Mucosa of rectum (tissue), 2 donors: Measurements from ENCODE around the gene ZSWIM9.

ENCODE experiments used
- H3K27ac ChIP-seq, 2 donors: one replicate each; pipeline ENCODE4 v1.7.0; 2013; ENCODE audit warnings: inconsistent platforms in 2 of 2, low read depth in 2 of 2, low read length in 2 of 2
- H3K27me3 ChIP-seq, 2 donors: one replicate each; pipeline ENCODE4 v1.7.0; 2013; ENCODE audit warnings: low read length in 2 of 2; ENCODE audit not compliant: control insufficient read depth in 2 of 2, insufficient read depth in 2 of 2
- H3K36me3 ChIP-seq, 2 donors: one replicate each; pipeline ENCODE4 v1.7.0; 2013; ENCODE audit warnings: low read length in 2 of 2; ENCODE audit not compliant: control insufficient read depth in 2 of 2, insufficient read depth in 2 of 2
- H3K4me1 ChIP-seq, 2 donors: one replicate each; pipeline ENCODE4 v1.7.0; 2013; ENCODE audit warnings: low read length in 2 of 2, mild to moderate bottlenecking in 1 of 2; ENCODE audit not compliant: control insufficient read depth in 2 of 2, insufficient read depth in 2 of 2
- H3K4me3 ChIP-seq, 2 donors: one replicate each; pipeline ENCODE4 v1.7.0; 2013; ENCODE audit warnings: low read length in 2 of 2
- H3K9ac ChIP-seq, 2 donors: one replicate each; pipeline ENCODE4 v1.7.0; 2013; ENCODE audit warnings: low read length in 2 of 2, low read depth in 1 of 2, mild to moderate bottlenecking in 1 of 2
- H3K9me3 ChIP-seq, 2 donors: one replicate each; pipeline ENCODE4 v1.7.0; 2013; ENCODE audit warnings: low read length in 2 of 2; ENCODE audit not compliant: control insufficient read depth in 2 of 2
- donor health status: healthy.
- donor health status: Normal muscosa, but diverticular disease.

The ZSWIM9 gene

DNA sequence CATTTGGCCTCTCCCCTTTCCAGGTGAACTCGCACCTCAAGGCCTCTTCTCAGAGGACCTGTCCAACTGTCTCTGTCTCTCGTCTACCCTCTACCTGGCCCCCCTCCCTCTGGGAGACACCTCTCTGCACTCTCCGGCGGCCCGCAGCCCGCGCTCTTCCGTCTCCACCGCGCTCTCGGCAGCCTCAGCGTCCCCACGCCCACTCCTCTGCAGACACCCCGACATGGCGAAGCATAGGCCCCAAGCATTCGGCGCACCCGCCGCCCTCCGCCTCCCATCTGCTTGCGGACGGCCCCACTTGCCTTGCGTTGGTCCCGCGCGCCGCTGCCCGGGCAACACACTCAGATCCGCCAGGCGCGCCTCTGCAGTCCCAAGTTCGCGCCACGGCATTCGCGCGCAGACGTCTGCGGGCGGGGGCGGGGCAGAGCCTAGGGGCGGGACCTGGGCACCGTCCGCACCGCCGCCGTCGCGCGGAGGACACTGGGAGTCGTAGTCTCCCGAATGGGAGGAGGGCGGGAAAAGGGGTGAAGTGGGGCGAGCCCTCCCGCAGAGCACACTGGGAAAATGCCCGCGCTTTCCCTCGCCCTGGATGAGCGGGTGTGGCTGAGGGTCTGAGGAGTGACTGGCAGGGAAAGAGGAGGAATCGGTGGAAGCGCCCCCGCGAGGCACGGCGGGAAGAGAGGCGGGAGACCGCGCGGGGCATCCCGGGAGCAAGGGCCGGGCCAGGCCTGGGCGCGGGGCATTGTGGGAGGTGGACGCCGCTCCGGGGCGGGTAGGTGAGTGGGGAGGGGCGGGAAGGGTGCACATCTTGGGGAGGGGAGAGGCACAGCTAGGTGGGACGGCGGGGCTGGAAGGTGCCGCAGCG is at the start of gene ZSWIM9, which contains the start of gene LIG1:
ZSWIM9 (plus strand) TSS at position 742 of the 865 bp plus-strand sequence. CDS start 1,123 bp downstream, outside the sequence.
LIG1 (minus strand) TSS at position 406 of the 865 bp plus-strand sequence. CDS start 4,778 bp downstream, outside the sequence.
- Histone ChIP-seq H3K4me1 (peaks cover 7 to 12% of the 10 kb centered on the region in 2 donors), H3K9me3 (no peaks in the 10 kb centered on the region), H3K9ac (peak within 1 kb of the TSS; percentile 86 to 90), H3K4me3 (peak within 1 kb of the TSS; percentile 85 to 95), H3K27me3 (no peaks in the 10 kb centered on the region), H3K36me3 (peaks cover 8 to 18% of the 10 kb centered on the region in 2 donors), H3K27ac (peak within 1 kb of the TSS; percentile 97 to 98)

DNA sequence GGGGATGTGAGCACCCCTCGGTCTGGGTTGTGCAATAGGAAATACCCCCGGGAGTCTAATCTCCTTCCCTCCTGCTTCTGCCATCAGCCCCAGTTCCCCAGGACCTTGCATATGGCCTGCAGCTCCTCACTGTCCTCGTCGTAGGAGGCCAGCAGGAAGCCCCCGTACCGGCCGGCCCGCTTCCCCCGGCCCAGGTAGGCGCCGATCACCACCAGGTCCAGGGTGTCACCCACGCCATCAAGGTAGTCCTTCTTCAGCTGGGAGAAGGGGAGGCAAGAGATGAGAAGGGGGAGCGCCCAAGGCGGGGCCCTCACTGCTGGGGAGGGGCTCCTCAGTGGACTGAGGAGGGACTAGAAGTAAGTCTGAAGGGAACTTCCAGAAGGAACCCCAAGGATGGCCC is 49.4 kb upstream of the ZSWIM9 start:
- Histone ChIP-seq H3K4me1 (no peaks in the 10 kb centered on the region), H3K4me3 (no peak overlapping the region), H3K27ac (no peak overlapping the region), H3K9ac (no peak overlapping the region), H3K27me3 (no peaks in the 10 kb centered on the region), H3K36me3 (peaks cover 0 to 15% of the 10 kb centered on the region in 2 donors), H3K9me3 (no peaks in the 10 kb centered on the region)

DNA sequence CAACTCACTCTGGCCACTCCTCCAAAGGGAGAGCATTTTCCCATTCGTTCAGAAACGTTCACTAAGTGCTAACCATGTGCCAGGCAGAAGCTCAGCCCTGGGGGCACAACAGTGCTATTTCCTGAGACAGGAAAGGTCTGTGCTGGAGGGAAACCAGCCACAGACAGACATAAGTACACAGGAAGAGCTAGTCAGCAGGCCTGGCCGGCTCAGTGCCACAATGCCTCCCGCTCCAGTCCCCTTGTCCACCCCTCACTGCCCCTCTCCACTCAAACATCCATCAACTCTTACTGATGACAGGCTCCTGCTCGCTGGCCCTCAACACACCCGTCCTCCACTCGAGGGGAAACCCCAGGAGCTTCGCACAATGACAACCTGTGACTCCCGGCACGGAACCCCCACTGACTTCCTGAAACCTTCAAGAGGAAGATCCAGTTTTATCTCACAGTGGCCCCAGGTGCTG is 48.5 kb upstream of the ZSWIM9 start:
- Histone ChIP-seq H3K9me3 (no peaks in the 10 kb centered on the region), H3K4me1 (no peaks in the 10 kb centered on the region), H3K36me3 (peaks cover 0 to 15% of the 10 kb centered on the region in 2 donors), H3K27me3 (no peaks in the 10 kb centered on the region), H3K4me3 (no peak overlapping the region), H3K9ac (no peak overlapping the region), H3K27ac (no peak overlapping the region)

DNA sequence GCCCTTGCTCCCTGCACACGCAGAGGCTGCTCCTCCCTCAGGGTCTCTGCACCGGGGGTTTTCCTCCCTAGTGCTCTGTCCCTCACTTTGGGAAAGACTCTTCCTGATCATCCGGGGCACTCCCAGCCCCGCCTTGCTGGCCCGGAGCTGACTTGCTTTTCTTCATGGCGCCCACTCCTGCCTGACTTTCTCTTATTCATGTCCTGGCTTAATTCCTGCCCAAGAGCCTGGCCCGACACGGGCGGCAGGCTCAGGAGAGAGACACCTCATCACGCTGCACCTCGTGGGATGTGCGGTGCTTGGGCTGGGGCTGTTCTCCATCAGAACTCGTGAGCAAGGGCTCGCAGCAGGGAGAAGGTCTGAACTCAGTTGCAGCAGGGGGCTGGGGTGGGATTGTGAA is 48.1 kb upstream of the ZSWIM9 start:
- Histone ChIP-seq H3K4me3 (no peak overlapping the region), H3K4me1 (no peaks in the 10 kb centered on the region), H3K36me3 (peaks cover 0 to 15% of the 10 kb centered on the region in 2 donors), H3K27ac (no peak overlapping the region), H3K27me3 (no peaks in the 10 kb centered on the region), H3K9ac (no peak overlapping the region), H3K9me3 (no peaks in the 10 kb centered on the region)

DNA sequence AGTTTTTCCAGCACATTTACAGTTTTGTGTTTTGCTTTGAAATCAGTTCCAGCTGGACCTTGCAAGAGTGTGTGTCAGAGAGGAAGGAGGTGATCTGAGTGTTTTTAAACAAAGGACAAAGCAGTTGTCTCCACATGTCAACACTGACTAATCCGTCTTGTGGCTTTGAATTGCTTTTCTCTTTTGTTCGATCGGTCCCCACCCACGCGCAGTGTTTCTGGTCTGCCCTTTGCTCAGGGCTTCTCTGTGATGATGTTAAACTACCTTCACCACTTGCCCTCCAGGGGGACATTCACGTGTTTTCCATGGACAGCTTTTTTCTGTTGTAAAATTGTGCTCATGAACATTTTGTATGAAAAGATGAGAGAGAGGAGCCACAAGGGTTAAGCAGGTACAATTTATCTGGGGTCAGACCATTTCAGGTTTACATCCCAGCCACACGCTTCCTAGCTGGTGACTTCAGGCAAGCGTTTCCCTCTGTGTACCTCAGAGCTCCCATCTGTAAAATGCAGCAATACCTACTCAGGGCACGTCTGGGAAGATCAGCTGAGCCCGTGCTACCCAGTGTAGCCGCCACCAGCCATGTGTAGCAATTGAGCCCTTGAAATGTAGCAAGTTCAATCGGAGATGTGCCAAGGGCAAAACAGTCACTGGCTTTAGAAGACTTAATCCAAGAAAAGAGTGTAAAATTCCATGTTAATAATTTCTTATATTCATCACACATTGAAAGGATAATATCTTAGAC is 46.4 kb upstream of the ZSWIM9 start:
- H3K36me3 ChIP-seq, result peaks cover 0 to 14% of the 10 kb centered on the region in 2 donors
- H3K4me3 ChIP-seq, result no peak overlapping the region
- H3K27ac ChIP-seq, result no peak overlapping the region
- H3K9me3 ChIP-seq, result no peaks in the 10 kb centered on the region
- no peak overlapping the region for H3K9ac ChIP-seq
- no peaks in the 10 kb centered on the region for H3K4me1 ChIP-seq
- no peaks in the 10 kb centered on the region for H3K27me3 ChIP-seq

DNA sequence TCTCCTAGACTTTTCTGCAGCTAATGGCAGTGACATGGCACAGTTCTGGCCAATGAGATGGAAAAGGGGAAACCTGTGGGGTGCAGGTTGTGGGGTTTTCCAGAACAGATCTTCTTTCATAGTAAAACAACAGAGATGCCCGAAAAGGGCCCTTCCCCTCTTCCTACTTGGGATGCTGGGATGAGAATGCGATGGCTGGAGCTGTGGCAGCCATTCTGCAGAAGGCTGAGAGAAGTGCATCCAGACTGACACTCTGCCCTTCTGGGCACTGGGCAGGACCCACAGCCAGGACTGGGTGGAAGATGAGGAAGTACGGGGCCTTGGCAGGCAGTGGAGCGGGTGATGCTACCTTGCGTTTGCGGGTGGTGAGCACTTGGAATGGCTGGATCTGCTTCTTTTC is 42.9 kb upstream of the ZSWIM9 start:
- peaks cover 0 to 24% of the 10 kb centered on the region in 2 donors for H3K36me3 ChIP-seq
- H3K9me3 ChIP-seq, result no peaks in the 10 kb centered on the region
- no peak overlapping the region for H3K4me3 ChIP-seq
- H3K27ac ChIP-seq, result no peak overlapping the region
- no peak overlapping the region for H3K9ac ChIP-seq
- H3K27me3 ChIP-seq, result no peaks in the 10 kb centered on the region
- H3K4me1 ChIP-seq, result no peaks in the 10 kb centered on the region

DNA sequence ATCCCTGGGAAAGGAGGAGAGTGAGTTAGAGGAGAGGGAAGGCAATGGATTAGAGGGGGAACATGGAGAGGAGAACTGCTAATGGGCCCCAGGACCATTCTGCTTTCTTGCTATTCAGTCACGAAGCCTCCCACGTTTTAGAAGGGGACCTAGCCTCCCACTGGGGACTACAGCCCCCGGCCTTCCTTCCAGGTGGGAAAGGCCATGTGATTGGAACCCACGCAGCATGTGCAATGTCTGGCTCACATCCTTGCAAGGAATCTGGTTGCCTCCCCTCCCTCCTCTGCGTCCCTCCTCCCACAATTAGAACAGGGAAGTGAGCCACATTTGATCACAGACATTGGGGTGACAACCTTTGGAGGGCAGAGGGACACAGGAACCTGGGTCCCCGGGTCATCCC is 37.4 kb upstream of the ZSWIM9 start:
- Histone ChIP-seq H3K4me3 (no peak overlapping the region), H3K9ac (no peak overlapping the region), H3K27me3 (no peaks in the 10 kb centered on the region), H3K36me3 (peaks cover 5 to 11% of the 10 kb centered on the region in 2 donors), H3K27ac (no peak overlapping the region), H3K9me3 (no peaks in the 10 kb centered on the region), H3K4me1 (no peaks in the 10 kb centered on the region)

DNA sequence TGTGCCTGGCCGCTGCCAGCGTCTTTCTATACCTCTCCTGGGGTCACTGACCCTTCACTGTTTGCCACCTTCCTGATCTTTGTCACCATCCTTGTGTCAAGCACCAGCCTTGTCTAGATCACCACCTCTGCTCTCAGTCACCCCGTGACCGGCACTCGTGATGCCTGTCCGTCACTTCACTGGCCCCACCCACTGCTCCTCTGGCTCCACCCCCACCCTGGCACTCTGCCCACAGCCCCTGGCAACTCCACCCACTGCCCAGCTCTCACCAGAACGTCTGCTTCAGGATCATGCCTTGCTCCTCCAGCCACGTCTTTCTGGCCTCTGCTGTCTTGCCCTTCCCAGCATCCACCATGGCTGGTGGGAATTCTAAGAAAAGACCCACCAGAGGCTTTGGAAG is 35.1 kb upstream of the ZSWIM9 start:
- no peak overlapping the region for H3K27ac ChIP-seq
- no peaks in the 10 kb centered on the region for H3K27me3 ChIP-seq
- no peaks in the 10 kb centered on the region for H3K4me1 ChIP-seq
- no peak overlapping the region for H3K9ac ChIP-seq
- H3K4me3 ChIP-seq, result no peak overlapping the region
- H3K9me3 ChIP-seq, result no peaks in the 10 kb centered on the region
- H3K36me3 ChIP-seq, result peaks cover 5 to 13% of the 10 kb centered on the region in 2 donors

DNA sequence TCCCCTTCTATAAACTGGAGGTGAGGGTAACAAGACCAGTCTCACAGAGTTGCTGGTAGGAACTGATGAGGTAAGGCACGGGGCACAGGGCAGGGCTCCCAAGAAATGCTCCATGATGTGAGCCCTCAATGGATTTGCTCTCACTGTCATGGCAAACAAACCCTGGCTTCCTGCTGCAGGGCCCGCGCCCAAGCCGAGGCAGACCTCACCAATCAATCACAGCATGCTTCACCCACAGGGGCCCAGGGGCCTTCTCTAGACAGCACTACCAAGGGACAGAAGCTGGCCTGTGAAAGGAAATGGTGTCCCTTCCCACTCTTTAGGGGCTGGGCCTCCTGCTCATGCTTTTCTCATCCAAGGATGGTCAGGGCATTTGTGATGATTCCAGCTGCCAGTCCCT is 33.9 kb upstream of the ZSWIM9 start:
- Histone ChIP-seq H3K4me1 (no peaks in the 10 kb centered on the region), H3K27ac (no peak overlapping the region), H3K9ac (no peak overlapping the region), H3K36me3 (peaks cover 5 to 7% of the 10 kb centered on the region in 2 donors), H3K9me3 (no peaks in the 10 kb centered on the region), H3K27me3 (no peaks in the 10 kb centered on the region), H3K4me3 (no peak overlapping the region)

DNA sequence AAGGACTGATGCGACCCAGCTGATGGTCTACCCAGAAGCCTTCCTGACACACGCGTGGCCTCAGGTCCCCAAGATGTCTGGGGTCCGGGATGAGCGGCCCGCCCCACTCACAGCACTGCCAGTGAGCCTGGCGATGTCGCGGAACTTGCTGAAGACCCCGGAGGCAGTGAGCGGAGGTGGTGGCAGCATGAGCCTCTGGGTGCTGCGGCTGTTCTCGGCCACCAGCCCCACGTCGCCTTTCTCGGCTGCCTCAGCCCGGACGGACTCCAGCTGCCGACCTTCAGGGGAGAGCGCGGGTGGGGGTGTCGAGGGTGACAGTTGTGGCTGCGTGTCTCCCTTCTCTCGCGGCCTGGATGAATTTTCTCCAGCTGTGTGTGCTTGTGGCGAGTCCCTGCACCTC is 33.1 kb upstream of the ZSWIM9 start:
- H3K9me3 ChIP-seq, result no peaks in the 10 kb centered on the region
- H3K27me3 ChIP-seq, result no peaks in the 10 kb centered on the region
- no peak overlapping the region for H3K27ac ChIP-seq
- no peak overlapping the region for H3K9ac ChIP-seq
- no peak overlapping the region for H3K4me3 ChIP-seq
- H3K4me1 ChIP-seq, result no peaks in the 10 kb centered on the region
- H3K36me3 ChIP-seq, result peaks cover 5% of the 10 kb centered on the region in 2 donors
